Right kidney (tissue), 1 donor: ENCODE measurements around the gene NAA80.
"Not testable (repeated sequence)": the region's sequence is repeated elsewhere in the genome, so short reads cannot be mapped to it uniquely, and the experiment has no call there.

Experiments
- DNase-seq: peaks from one replicate; pipeline ENCODE4 v3.0.0-alpha.2; 2016

Gene NAA80

GRCh38 chr3:50270422-50271224 is 28.6 kb downstream of the NAA80 start:
- no peak for DNase-seq

GRCh38 chr3:50269977-50270413 is 29.2 kb downstream of the NAA80 start:
- no peak for DNase-seq

DNA sequence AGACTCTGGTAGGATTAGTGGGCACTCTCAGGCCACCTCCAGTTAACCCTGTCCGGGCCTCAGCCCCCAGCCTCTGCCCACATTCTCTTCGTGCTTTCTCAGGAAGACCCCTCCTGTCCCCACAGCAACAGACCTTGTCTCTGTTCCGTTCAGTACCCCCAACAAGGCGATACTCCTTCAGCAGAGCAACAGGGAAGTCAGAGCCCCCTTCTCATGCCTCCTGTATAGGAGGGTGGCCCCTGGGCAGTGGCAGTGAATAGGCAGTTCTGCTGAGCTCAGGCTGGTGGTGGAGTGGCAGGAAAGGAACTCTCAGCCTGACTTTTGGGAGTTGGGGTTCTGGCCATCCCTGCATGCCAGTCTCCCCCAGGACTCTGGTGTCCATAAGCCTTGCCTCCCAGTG is 29.7 kb downstream of the NAA80 start:
- peak; percentile 51 for DNase-seq

- peak; percentile 75 for DNase-seq
These were observed 30.3 kb downstream of the NAA80 start, which contains the start of gene SEMA3B for GRCh38 chr3:50268703-50269451. SEMA3B (plus strand) TSS chr3:50269147; CDS start chr3:50269241, 94 bp downstream.

GRCh38 chr3:50268276-50268675 is 30.9 kb downstream of the NAA80 start:
- DNase-seq = no peak

DNA sequence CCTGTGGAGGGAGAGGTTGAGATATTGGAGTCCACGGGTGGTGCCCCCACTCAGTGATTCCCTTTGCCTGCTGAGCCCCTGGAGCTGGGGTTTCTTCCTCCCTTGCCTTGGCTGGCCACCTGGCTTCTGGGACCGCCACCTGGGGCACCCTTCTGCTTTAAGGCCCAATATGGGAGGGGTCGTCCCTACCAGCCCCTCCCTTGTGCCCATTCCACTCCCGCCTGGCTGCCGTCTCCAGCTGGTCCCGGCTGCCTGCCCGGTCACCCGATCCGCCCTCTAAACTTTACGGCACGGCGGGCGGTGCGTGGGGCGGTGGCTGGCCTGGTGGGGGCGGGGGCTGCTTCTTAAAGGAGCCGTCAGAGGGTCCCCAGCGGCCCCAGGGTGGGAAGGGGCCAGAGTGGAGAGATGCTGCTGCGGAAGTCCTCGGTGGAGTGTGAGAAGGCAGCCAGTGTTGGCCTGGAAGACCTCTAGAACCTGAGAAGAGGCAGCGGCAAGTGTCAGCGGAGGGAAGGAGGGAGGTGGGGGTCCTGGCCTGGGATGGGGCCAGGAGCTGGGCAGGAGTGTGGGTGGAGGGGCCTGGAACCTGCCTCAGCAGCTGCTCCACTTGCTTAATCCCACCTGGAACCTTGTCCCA is 31.8 kb downstream of the NAA80 start:
- DNase-seq = peak; percentile 70

DNA sequence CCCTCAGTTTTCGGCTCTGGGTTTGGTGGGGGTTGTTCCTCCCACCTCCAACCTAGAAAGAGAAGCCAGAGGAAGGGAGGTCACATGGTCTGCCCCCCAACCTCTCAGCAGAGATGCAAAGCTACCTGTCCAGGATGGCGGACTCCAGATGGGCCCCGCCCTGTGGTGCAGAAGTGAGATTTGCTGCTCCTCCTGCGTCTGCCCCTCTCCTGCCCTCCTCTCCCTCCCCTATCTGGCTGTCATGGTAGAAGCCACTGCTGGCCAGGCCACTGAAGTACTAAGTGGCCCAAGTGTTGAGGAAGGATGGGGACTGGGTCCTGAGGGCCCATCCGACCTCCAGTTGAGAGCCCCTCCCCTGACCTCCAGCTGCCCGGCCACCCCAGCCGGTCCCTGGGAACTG is 32.4 kb downstream of the NAA80 start:
- no peak for DNase-seq

DNA sequence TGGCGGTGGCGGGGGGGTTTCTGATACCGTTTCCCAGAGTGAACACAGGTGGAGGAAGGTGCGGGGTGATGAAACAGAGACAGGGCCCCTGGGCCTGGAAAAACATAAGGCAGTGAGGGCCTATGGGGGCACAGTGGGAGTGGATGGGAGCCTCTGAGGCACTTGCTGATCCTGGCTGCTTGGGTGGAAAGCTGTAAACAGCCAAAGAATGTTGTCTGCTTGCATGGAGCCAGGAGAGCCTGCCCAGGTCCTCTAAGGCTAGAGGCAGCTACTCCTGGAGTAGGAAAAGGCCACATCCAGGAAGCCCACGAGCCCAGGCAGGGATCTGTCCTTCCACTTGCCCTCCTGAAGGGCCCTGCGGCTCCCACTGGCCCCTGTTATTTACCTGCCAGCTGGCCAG is 33.2 kb downstream of the NAA80 start:
- no peak for DNase-seq

- no peak for DNase-seq
These were observed 33.6 kb downstream of the NAA80 start for GRCh38 chr3:50265571-50265970.

DNA sequence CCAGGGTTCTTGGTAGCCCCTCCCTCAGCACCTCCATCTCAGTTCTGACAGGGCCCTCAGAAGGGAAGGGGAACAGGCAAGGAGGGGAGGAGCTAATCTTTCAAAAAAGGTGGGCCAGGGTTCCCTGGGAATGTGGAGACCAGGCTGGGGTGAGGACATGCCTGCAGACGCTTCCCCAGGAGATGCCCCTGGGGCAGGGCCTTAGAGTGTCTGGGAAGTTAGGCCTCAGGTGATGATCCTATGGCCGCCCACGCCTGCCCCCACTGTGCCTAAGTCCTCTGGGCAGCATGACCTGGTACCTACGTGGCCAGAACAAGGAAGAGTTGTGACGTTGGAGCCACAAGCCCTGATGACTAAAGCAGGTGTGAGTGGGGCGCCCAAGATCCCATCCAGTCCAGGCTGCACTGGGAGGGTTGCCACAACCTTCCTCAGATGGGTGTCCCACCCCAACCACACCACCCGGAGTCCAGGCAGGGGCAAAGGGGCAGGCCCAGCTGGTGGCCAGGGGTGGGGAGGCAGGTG is 34.2 kb downstream of the NAA80 start:
- peak; percentile 69 for DNase-seq

DNA sequence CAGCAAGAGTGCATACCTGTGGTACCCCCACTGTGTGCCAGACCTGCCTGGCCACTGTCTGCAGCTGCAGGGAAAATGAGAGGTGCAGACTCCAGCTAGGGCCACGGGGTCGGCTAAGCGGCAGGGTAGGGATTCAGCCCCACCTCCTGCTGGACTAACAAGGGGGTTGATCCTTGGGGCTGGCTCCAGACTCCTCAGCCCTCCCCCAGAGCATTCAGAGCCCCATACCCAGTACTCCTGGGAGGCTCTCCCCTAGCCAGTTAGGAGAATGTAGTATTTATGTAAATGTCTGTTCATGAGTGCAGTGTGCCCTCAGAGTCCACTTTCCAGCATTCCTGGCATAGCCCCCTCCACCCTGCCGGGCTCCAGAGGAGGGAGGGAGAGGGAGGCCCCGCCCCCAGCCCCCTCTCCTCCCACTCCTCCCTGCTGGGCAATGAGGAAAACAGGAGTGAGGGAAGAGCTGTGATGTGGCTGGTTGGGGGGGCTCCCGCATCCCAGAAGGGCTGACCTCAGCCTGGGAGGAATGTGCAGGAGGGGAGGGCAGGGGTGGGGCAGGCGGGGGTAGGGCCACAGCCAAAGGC is 34.7 kb downstream of the NAA80 start:
- DNase-seq = peak; percentile 82

- no peak for DNase-seq
These were observed 35.5 kb downstream of the NAA80 start for GRCh38 chr3:50263478-50264382.

DNA sequence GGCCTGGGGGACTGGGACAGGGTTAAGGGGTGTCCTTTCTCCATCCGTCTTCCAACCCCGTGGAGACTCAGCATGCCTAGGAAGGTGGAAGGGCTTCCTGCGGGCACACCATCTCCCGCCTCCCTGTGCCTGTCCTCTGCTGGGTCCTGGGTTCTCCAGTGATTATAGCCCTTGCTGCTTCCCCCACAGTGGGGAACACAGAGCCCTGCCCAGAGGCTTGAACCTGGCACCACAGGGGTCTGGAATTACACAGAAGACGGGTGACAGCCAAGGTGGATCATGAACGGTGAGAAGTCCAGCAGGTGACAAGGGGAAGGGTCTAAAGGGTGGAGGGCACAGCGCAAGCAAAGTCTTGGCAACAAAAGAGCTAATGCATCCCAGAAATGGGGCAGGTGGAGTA is 36.4 kb downstream of the NAA80 start:
- DNase-seq = no peak

DNA sequence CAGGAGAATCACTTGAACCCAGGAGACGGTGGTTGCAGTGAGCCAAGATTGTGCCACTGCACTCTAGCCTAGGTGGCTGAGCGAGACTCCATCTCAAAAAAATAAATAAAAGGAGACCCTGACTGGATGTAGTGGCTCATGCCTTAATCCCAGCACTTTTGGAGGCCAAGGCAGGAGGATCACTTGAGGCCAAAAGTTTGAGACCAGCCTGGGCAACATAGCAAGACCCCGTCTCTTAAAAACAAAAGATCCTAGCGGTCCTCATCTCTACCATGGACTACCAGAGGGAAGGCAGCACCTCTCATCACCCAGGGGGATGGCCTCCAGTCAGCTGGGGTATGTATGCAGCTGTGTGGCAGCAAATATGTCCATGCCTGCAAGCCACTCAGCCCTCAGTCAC is 37.0 kb downstream of the NAA80 start:
- DNase-seq = not testable (repeated sequence)

DNA sequence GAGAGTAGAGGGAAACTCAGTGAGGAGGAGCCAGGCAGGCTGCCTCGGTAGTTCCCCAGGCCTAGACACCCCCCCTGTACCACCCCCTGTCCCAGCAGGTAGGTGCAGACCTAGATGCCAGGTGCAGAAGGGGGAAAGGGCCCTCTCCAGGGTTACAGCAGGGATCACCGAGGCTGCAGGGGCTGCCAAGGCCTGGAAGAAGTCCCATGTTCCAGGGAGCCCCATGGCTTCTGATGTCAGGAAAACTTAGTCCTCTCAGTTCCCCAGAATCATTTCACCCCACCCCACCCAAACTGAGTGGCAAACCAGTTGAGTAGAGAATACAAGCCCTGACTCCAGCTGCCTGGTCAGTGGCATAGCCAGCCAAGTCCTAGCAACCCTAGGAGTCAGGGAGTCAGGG is 37.7 kb downstream of the NAA80 start:
- no peak for DNase-seq

- DNase-seq = no peak
These were observed 38.2 kb downstream of the NAA80 start for GRCh38 chr3:50260942-50261441.

DNA sequence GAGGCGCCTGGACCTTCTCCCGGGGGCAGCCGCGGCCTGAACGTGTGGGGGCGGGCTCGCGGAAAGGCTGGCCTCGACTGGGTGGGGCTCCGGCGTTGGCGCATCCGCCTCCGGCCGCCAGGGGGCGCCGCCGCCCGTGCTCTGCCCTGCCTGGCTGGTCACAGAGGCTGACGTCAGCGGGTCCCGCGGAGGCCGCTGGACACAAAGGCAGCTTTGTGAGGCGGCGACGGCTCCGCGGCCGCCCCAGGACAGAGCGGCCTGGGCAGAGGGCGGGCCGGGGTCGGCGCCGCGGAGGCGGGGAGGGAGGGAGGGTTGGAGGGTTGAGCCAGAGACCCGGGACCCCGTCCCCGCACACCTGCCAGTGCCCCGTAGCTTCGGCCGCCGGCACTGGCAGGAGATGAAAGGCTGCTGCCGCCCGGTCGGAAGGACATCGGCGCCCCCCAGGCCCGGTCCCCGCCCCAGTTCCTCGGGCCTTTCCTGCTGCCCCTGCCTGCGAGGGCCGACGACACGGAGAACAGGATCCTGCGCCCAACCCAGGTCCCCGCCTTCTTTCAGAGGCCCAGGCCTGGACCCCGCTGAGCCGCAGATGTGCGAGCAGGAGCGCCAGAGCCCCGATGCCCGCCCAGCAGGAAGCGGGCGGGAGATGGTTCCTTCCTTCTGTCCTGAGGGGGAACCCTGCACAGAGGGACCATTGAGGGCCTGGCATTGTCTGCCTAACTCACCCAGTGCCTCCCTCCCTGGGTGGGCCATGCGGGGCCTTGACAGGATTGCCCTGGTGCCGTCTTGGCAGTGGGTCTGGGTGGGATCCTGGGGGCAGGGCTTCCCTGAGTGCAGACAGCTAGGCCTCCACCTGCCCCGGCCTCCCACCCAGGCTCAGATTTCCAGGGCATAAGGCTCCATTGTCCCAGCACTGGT is 38.9 kb downstream of the NAA80 start:
- peak; percentile 94 for DNase-seq

DNA sequence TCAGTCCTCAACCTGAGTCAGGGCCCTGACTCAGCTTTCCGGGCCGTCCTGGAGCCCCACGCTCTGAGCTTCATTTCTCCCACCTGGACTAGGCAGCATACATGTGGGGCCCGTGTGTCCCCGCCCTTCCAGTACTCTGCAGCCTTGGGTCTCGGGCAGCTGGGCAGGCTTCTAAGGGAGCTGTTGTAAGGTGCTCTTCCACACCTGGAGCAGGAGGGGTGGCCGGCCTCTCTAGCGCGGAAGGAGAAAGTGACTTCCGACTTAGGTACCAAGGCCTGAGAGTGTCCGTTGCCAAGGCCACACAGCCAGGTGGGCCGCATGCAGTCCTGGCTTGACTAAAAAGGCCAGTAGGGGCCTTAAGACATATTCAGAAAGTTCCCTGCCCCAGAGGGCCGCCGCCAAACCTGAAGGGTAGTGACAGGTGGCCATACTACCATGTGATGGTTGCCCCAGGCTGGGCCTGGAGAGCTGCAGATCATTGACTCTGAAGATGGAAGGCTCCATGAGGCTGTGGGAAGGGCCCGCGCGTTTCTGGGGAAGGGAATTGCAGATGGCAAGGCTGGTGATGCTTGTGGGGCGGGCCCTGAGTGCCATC is 39.7 kb downstream of the NAA80 start:
- DNase-seq = no peak

DNA sequence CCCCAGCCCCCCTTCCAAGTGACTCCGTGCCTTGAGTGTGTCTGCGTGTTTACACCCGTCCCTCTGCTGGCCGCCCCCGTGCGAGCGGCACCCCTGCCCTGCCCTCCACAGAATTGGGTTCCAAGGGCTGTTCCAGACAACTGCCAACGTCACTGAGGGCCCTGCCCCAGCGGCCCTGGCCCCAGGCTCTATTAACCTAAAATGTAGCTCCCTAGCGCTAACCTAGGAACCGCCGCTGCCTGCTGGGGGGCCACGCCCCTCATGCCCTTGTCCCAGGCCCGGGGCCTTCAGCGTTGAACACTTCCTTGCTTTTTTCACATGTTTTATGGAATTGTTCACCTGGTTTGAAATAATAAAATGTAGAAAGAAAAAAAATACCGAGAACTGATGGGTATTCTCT is 40.2 kb downstream of the NAA80 start:
- no peak for DNase-seq
